Fibroblast of mammary gland (primary cell): ENCODE results near the gene EIF4G3.

Source experiments
- DNase-seq: peaks from one replicate; pipeline ENCODE4 v3.0.0-alpha.2; 2010; ENCODE audit warnings: low read depth
- H3K4me3 ChIP-seq: 2 replicates; pipeline ENCODE4 v1.5.1; 2011; ENCODE audit warnings: low read depth, mild to moderate bottlenecking, low read length, moderate library complexity; ENCODE audit not compliant: control insufficient read depth
- TF ChIP-seq, protein P1 (sequence below): conservative IDR thresholded peaks from 2 replicates; pipeline ENCODE4 v1.5.1; 2011; ENCODE audit warnings: low read depth, low read length, inconsistent platforms; ENCODE audit not compliant: control insufficient read depth, insufficient read depth

The EIF4G3 gene

DNA sequence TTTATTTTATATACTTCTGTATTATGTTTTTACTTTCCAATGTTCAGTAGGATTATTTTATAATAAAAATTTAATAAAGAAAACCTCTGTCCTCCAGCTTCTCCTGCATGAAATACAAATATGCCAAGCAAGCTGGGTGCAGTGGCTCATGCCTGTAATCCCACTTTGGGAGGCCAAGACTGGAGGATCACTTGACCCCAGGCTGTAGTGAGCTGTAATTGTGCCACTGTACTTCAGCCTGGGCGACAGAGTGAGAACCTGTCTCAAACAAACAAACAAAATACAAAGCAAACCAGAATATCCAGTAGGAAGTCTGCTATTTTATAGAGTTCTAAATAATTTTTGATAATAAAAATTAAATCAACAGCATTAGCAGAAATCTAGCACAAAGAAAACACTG, 168.8 kb downstream of the EIF4G3 start:
- TF ChIP-seq, protein P1, sequence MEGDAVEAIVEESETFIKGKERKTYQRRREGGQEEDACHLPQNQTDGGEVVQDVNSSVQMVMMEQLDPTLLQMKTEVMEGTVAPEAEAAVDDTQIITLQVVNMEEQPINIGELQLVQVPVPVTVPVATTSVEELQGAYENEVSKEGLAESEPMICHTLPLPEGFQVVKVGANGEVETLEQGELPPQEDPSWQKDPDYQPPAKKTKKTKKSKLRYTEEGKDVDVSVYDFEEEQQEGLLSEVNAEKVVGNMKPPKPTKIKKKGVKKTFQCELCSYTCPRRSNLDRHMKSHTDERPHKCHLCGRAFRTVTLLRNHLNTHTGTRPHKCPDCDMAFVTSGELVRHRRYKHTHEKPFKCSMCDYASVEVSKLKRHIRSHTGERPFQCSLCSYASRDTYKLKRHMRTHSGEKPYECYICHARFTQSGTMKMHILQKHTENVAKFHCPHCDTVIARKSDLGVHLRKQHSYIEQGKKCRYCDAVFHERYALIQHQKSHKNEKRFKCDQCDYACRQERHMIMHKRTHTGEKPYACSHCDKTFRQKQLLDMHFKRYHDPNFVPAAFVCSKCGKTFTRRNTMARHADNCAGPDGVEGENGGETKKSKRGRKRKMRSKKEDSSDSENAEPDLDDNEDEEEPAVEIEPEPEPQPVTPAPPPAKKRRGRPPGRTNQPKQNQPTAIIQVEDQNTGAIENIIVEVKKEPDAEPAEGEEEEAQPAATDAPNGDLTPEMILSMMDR = no peak
- no peak for DNase-seq
- H3K4me3 ChIP-seq = no peak overlapping the region

DNA sequence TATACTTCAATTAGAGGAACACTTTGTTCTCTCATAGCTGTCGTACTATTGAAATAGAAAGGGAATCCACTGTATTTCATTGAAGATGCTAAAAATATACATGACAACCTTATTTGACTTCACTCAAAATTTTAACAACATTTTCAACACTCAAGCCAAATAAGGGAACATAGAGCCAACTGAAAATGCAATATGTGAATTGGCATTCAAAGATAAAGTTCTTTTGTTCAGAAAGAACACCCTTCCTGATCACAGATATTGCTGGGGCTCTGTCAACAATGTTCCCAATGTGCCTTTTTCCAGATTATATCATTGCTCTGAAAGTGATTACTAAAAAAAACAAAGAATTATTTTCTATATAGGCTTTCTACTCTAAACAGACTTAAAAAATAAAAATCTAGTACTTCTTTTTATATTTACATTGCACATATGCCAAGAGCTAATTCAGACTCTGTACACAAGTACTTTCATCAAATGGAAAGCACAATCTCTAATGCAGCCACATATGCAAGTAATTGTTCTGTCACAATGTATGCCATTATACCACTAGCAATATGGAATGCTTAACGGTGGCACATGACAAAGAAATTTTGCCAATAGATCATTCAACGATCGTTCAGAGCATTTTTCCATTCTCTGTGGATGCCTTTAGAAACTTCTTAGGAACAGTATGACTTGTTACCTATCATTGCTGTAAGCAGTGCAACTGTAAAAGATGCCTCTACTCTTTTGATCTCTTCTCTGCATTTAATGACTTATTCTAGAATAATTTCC, 171.0 kb downstream of the EIF4G3 start:
- no peak overlapping the region for H3K4me3 ChIP-seq
- TF ChIP-seq, protein P1 = no peak
- no peak for DNase-seq

- no peak overlapping the region for H3K4me3 ChIP-seq
- TF ChIP-seq, protein P1 = no peak
- no peak for DNase-seq
Measured at GRCh38 chr1:21003281-21004045, 173.2 kb downstream of the EIF4G3 start.

GRCh38 chr1:21001042-21001441, 175.7 kb downstream of the EIF4G3 start:
- TF ChIP-seq, protein P1 = no peak
- no peak overlapping the region for H3K4me3 ChIP-seq
- DNase-seq = no peak

DNA sequence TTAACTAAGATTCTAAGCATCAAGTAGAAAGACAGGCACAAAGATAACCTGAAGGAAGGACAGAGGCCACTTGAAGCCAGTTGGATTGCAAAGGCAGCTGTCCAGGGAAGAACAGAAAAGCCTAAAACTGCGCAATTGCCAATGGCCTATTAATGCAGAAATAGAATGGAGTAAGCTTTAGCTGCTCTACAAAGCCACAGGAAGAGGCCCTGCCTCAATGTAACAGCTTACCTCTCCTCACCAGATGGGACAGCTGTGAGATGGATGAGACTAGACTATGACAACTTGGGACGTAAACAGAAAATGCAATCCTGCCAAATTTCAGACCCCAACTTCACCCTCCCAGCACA, 176.5 kb downstream of the EIF4G3 start:
- H3K4me3 ChIP-seq = no peak overlapping the region
- TF ChIP-seq, protein P1 = no peak
- no peak for DNase-seq

- TF ChIP-seq, protein P1 = no peak
- DNase-seq = no peak
- no peak overlapping the region for H3K4me3 ChIP-seq
Measured at GRCh38 chr1:20999525-21000244, 177.0 kb downstream of the EIF4G3 start.
